ENCODE data around the gene UTRN. TPM values are rescaled to one million over a fixed set of nuclear protein-coding genes. Genes with fewer than 3 reads are reported as not detected.

The UTRN gene
- total RNA-seq, 1 donor: 132 TPM

DNA sequence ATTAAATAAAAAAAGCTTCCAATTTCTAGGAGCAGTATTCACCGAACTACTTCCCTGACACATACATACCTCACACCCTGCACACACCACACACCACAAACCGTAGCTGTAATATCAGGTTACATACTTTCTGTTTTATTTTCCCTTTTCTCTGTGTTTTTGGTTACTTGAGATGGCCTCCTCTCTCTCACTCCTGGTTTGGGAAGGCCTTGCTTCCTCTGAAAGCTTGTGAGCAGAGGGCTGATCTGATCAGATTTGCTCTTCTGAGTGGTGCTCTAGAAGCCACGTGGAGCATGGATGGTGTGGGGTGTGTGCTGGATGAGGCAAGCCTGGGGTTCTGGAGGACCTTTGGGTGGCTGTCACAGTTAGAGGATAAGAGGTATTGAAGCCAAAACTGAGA is 20.9 kb downstream of the UTRN start:
- TF ChIP-seq, protein P1, sequence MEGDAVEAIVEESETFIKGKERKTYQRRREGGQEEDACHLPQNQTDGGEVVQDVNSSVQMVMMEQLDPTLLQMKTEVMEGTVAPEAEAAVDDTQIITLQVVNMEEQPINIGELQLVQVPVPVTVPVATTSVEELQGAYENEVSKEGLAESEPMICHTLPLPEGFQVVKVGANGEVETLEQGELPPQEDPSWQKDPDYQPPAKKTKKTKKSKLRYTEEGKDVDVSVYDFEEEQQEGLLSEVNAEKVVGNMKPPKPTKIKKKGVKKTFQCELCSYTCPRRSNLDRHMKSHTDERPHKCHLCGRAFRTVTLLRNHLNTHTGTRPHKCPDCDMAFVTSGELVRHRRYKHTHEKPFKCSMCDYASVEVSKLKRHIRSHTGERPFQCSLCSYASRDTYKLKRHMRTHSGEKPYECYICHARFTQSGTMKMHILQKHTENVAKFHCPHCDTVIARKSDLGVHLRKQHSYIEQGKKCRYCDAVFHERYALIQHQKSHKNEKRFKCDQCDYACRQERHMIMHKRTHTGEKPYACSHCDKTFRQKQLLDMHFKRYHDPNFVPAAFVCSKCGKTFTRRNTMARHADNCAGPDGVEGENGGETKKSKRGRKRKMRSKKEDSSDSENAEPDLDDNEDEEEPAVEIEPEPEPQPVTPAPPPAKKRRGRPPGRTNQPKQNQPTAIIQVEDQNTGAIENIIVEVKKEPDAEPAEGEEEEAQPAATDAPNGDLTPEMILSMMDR (IDR thresholded peaks at IDR 0.05; ENCODE audit: insufficient read depth, low read depth, low read length): no peak
- peak; percentile 46 for DNase-seq (ENCODE audit: low read depth)
- H3K4me3 ChIP-seq (ENCODE audit: low read depth, low read length): no peak overlapping the region

DNA sequence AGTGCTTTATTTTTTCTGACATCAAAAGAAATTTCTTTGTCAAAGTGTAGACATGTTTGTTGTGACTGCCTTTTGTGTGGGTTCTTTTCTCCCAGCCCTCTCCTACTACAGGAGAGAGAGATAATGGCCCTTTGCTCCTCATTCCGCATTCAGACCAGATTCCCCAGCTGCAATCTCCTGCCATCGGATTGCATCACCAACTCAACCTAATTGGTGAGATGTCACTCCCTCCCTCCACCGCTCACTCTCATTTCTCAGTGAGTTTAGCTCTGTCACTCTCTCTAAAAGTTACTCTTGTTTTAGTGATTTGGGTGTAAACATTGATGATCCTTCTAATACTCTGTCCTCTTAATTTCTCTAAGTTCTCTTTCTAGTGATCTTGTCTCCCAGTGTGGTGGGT is 22.7 kb downstream of the UTRN start:
- H3K4me3 ChIP-seq (ENCODE audit: low read depth, low read length): no peak overlapping the region
- TF ChIP-seq, protein P1 (IDR thresholded peaks at IDR 0.05; ENCODE audit: insufficient read depth, low read depth, low read length): no peak
- DNase-seq (ENCODE audit: low read depth): no peak

DNA sequence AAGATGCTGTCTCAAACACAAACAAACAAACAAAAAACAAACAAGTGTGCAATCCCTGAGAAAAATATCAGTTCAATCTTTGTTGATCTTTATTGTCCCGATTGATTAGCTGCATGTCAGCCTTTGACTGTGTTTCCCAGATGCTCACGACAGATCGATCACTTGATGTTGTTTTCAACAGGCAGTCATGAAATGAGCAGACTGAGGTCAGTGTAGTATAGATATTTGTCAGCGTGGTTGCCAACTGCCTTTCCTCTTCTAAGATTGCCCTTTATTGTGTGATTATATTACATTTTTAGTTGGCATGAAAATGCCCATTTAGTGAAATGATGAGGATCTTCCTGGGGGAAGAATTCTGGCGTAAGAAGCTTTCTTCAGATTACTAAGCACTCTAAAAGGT is 25.6 kb downstream of the UTRN start:
- DNase-seq (ENCODE audit: low read depth): no peak
- TF ChIP-seq, protein P1 (IDR thresholded peaks at IDR 0.05; ENCODE audit: insufficient read depth, low read depth, low read length): no peak

DNA sequence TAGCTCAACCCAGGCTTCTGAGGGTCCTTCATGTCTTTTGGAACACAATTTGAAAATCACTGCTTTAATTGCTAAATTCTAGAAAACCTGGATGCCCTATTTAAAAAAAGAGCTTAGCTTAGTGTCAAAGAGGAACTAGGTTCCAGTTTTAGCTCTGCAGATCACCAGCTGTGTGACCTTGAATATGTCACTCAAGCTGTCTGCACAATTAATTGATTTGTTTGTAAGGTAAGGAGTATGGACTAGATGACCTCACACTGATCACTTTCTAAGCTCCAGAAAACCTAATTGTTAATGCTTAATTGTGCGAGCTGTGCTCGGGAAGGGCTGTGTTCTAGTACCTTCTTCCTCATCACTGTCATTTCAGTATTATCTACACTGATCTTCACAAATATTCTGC is 26.2 kb downstream of the UTRN start:
- DNase-seq (ENCODE audit: low read depth): no peak
- H3K4me3 ChIP-seq (ENCODE audit: low read depth, low read length): no peak overlapping the region
- TF ChIP-seq, protein P1 (IDR thresholded peaks at IDR 0.05; ENCODE audit: insufficient read depth, low read depth, low read length): no peak

More for the DNA sequence above, 25.6 kb downstream of the UTRN start:
- no peak overlapping the region for H3K4me3 ChIP-seq (ENCODE audit: low read depth, low read length)

DNA sequence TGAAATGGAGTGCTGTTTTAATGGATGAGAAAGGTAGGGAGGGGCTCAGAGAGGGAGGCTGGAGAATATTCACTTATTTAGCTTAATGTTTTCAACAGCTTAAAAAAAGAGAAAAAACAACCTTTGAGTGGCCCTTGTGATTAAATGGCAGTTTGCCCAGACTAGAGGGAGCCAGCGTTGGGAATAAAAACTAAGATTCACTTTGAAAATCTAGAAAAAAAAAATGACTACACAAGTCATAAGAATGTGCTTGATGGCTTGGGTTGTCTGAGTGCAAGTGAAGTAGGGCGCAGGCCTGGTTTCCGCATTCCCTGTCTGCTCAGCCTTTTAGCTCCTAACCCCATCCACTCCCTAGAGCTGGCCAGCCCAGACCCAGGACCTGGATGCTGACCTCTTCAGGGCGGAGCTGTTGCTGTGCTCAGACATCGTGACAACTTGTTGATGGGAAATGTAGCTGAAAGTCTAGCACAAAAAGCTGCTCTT is 28.9 kb downstream of the UTRN start:
- H3K4me3 ChIP-seq (ENCODE audit: low read depth, low read length): no peak overlapping the region
- TF ChIP-seq, protein P1 (IDR thresholded peaks at IDR 0.05; ENCODE audit: insufficient read depth, low read depth, low read length): no peak
- peak; percentile 78 for DNase-seq (ENCODE audit: low read depth)

DNA sequence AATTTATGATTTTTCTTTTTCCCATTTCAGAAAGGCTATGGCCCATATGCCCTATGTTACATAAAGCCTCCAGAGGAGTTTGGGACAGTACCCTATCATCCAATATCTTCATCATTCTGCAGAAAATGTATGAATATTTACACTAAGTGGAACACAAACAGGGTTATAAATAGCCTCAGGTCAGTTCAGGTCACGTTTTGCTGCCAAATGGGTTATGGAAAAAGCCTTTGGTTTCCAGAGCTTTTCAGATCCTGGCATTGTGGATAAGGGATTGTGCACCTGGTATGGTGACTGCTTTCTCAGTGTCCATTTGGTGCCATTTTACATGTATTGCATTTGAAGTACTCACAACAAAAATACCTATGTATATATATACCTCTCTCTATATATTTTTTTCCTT is 29.4 kb downstream of the UTRN start:
- H3K4me3 ChIP-seq (ENCODE audit: low read depth, low read length): no peak overlapping the region
- TF ChIP-seq, protein P1 (IDR thresholded peaks at IDR 0.05; ENCODE audit: insufficient read depth, low read depth, low read length): no peak
- DNase-seq (ENCODE audit: low read depth): no peak
